GM19463 (cell line): Measurements from ENCODE around the gene KLF11.
"Not testable (repeated sequence)": the region's sequence is repeated elsewhere in the genome, so short reads cannot be mapped to it uniquely, and the experiment has no call there.

Experiments
- ATAC-seq: cut with Tn5 transposase; IDR thresholded peaks from one replicate; pipeline ENCODE4 v1.9.1; 2021; ENCODE audit warnings: mild to moderate bottlenecking, moderate library complexity; ENCODE audit not compliant: unreplicated experiment

Gene KLF11

GRCh38 chr2:10009271-10009810, 34.0 kb upstream of the KLF11 start:
- no peak for ATAC-seq

- ATAC-seq: no peak
Measured at GRCh38 chr2:10009811-10010781, 33.3 kb upstream of the KLF11 start.

GRCh38 chr2:10010861-10011605, 32.3 kb upstream of the KLF11 start:
- ATAC-seq: not testable (repeated sequence)

GRCh38 chr2:10011606-10012325, 31.6 kb upstream of the KLF11 start:
- ATAC-seq: not testable (repeated sequence)

GRCh38 chr2:10012366-10012962, 30.9 kb upstream of the KLF11 start:
- not testable (repeated sequence) for ATAC-seq

- ATAC-seq: no peak
Measured at GRCh38 chr2:10012963-10013461, 30.3 kb upstream of the KLF11 start.

GRCh38 chr2:10013651-10014417, 29.5 kb upstream of the KLF11 start:
- not testable (repeated sequence) for ATAC-seq

GRCh38 chr2:10014418-10015190, 28.7 kb upstream of the KLF11 start:
- no peak for ATAC-seq

- not testable (repeated sequence) for ATAC-seq
Measured at GRCh38 chr2:10015376-10015989, 27.9 kb upstream of the KLF11 start.

GRCh38 chr2:10016001-10016801, 27.1 kb upstream of the KLF11 start:
- no peak for ATAC-seq

- no peak for ATAC-seq
Measured at GRCh38 chr2:10016802-10017258, 26.5 kb upstream of the KLF11 start.

GRCh38 chr2:10017313-10017941, 25.9 kb upstream of the KLF11 start:
- no peak for ATAC-seq

GRCh38 chr2:10019174-10019573, 24.2 kb upstream of the KLF11 start:
- ATAC-seq: no peak

GRCh38 chr2:10019602-10020400, 23.5 kb upstream of the KLF11 start:
- no peak for ATAC-seq

- no peak for ATAC-seq
Measured at GRCh38 chr2:10022041-10022421, 21.3 kb upstream of the KLF11 start.

GRCh38 chr2:10022445-10022844, 20.9 kb upstream of the KLF11 start:
- ATAC-seq: no peak
